GM12878 (cell line): ENCODE results near the gene DENND1A.

ENCODE experiments used
- ASH2L ChIP-seq: fragments of 300-600, 200-600 bp; sonication (generic); IDR thresholded peaks from 2 replicates; pipeline ENCODE4 v1.6.1; 2017; ENCODE audit warnings: low read depth, mild to moderate bottlenecking, borderline replicate concordance
- CHD2 ChIP-seq: IDR thresholded peaks from 2 replicates; pipeline ENCODE4 v1.6.1; 2011; ENCODE audit warnings: low read depth, low read length, improper control_type of control experiment, borderline replicate concordance
- CTCF ChIP-seq, 3 experiments: IDR thresholded peaks in 2 of 3; conservative IDR thresholded peaks in 1 of 3; 2 replicates each; pipeline ENCODE4 v1.5.1; 2011; ENCODE audit warnings: low read depth in 3 of 3, low read length in 3 of 3, mild to moderate bottlenecking in 3 of 3, control low read depth in 2 of 3, moderate library complexity in 2 of 3, inconsistent platforms in 1 of 3, mixed read lengths in 1 of 3; ENCODE audit not compliant: control insufficient read depth in 2 of 3, insufficient read depth in 1 of 3; ENCODE audit errors: extremely low read depth in 1 of 3
- DPF2 ChIP-seq: fragments of 450-650 bp; IDR thresholded peaks from 2 replicates; pipeline ENCODE4 v1.6.1; 2017; ENCODE audit warnings: mild to moderate bottlenecking
- EGR1 ChIP-seq, 2 experiments: IDR thresholded peaks; 1 replicate in 1 of 2; 2 replicates in 1 of 2; pipeline ENCODE4 v1.6.1; 2011 to 2012; ENCODE audit warnings: low read depth in 2 of 2, low read length in 2 of 2, borderline replicate concordance in 1 of 2, mild to moderate bottlenecking in 1 of 2, moderate library complexity in 1 of 2
- PAX5 ChIP-seq: IDR thresholded peaks from 2 replicates; pipeline ENCODE4 v1.6.1; 2011; ENCODE audit warnings: low read depth, low read length, borderline replicate concordance
- POLR2AphosphoS5 ChIP-seq: IDR thresholded peaks from 2 replicates; pipeline ENCODE4 v1.6.1; 2011; ENCODE audit warnings: mild to moderate bottlenecking, low read length, inconsistent platforms
- RBBP5 ChIP-seq: fragments of 200-600 bp; sonication (generic); conservative IDR thresholded peaks from 2 replicates; pipeline ENCODE4 v1.6.1; 2016
- RFX5 ChIP-seq: IDR thresholded peaks from 2 replicates; pipeline ENCODE4 v1.6.1; 2011; ENCODE audit warnings: low read depth, low read length, improper control_type of control experiment
- SMC3 ChIP-seq: IDR thresholded peaks from 2 replicates; pipeline ENCODE4 v1.6.1; 2011; ENCODE audit warnings: low read length, improper control_type of control experiment, borderline replicate concordance
- ZBTB11 ChIP-seq: fragments of 450-650 bp; formaldehyde crosslinking; IDR thresholded peaks from 2 replicates; pipeline ENCODE4 v1.5.0; 2022; ENCODE audit warnings: mild to moderate bottlenecking, missing genetic modification characterization

GRCh38 chr9:123361086-123361730 is 568.7 kb downstream of the DENND1A start:
- TF ChIP-seq DPF2 (no peak), ZBTB11 (CRISPR knock-in tag) (no peak), CTCF (IDR thresholded peaks at IDR 0.05 in 2 of 3, conservative IDR thresholded peaks at IDR 0.05 in 1 of 3; ENCODE audit: control insufficient read depth in 2 of 3, extremely low read depth in 1 of 3, insufficient read depth in 1 of 3, low read depth in 3 of 3, low read length in 3 of 3) (no peak), RFX5 (no peak), EGR1 (IDR thresholded peaks at IDR 0.05; ENCODE audit: borderline replicate concordance in 1 of 2, low read depth in 2 of 2, low read length in 2 of 2) (no peak), RBBP5 (no peak), PAX5 (no peak), ASH2L (no peak), CHD2 (no peak), POLR2AphosphoS5 (no peak), SMC3 (no peak)
